Stimulated activated CD8-positive, alpha-beta memory T cell treated with anti-CD3 and anti-CD28 coated beads, Interleukin-7, amount 100 ng/mL, for 24 hours (primary cell): ENCODE measurements around the gene FAM3B.
"Not testable (repeated sequence)": the region's sequence is repeated elsewhere in the genome, so short reads cannot be mapped to it uniquely, and the experiment has no call there.

Experiments
- DNase-seq: peaks from one replicate; pipeline ENCODE4 v3.0.0-alpha.2; 2020; ENCODE audit warnings: low read depth

The FAM3B gene

GRCh38 chr21:41349619-41350390 is 33.2 kb downstream of the FAM3B start:
- DNase-seq: no peak

GRCh38 chr21:41350436-41351155 is 34.0 kb downstream of the FAM3B start:
- DNase-seq: no peak

- DNase-seq: no peak
Measured at GRCh38 chr21:41357546-41357945, 40.9 kb downstream of the FAM3B start.

- no peak for DNase-seq
Measured at GRCh38 chr21:41358193-41359166, 41.9 kb downstream of the FAM3B start.

- DNase-seq: no peak
Measured at GRCh38 chr21:41359286-41359685, 42.7 kb downstream of the FAM3B start.

GRCh38 chr21:41359754-41360071 is 43.1 kb downstream of the FAM3B start:
- not testable (repeated sequence) for DNase-seq

- no peak for DNase-seq
Measured at GRCh38 chr21:41360072-41360821, 43.6 kb downstream of the FAM3B start.

- no peak for DNase-seq
Measured at GRCh38 chr21:41361053-41361785, 44.6 kb downstream of the FAM3B start.

- DNase-seq: peak; percentile 46
Measured at GRCh38 chr21:41361786-41362604, 45.4 kb downstream of the FAM3B start, which contains the start of gene MX2. Gene MX2, plus strand, starts transcription at chr21:41362027. Its CDS starts 14,880 bp downstream, at chr21:41376907.

- DNase-seq: no peak
Measured at GRCh38 chr21:41362605-41363369, 46.2 kb downstream of the FAM3B start.

GRCh38 chr21:41363370-41364270 is 47.0 kb downstream of the FAM3B start:
- no peak for DNase-seq

GRCh38 chr21:41364308-41364707 is 47.7 kb downstream of the FAM3B start:
- DNase-seq: no peak

- no peak for DNase-seq
Measured at GRCh38 chr21:41365377-41366107, 48.9 kb downstream of the FAM3B start.

GRCh38 chr21:41366522-41367151 is 50.0 kb downstream of the FAM3B start:
- DNase-seq: no peak

- DNase-seq: no peak
Measured at GRCh38 chr21:41367301-41367944, 50.8 kb downstream of the FAM3B start.

GRCh38 chr21:41367945-41368734 is 51.5 kb downstream of the FAM3B start:
- no peak for DNase-seq
